GM12865 (cell line): ENCODE results near the gene CCL16.
"Not testable (repeated sequence)": the region's sequence is repeated elsewhere in the genome, so short reads cannot be mapped to it uniquely, and the experiment has no call there.

Experiments
- DNase-seq: peaks from one replicate; pipeline ENCODE4 v3.0.0; 2010; ENCODE audit warnings: low read depth
- H3K4me3 ChIP-seq: 2 replicates; pipeline ENCODE4 v1.5.1; 2011; ENCODE audit warnings: mild to moderate bottlenecking, low read depth, low read length, control low read depth
- TF ChIP-seq, protein P1 (sequence below): IDR thresholded peaks from 2 replicates; pipeline ENCODE4 v1.5.1; 2011; ENCODE audit warnings: low read length, control low read depth, low read depth, inconsistent platforms; ENCODE audit not compliant: insufficient read depth; ENCODE audit errors: missing control alignments

The CCL16 gene

DNA sequence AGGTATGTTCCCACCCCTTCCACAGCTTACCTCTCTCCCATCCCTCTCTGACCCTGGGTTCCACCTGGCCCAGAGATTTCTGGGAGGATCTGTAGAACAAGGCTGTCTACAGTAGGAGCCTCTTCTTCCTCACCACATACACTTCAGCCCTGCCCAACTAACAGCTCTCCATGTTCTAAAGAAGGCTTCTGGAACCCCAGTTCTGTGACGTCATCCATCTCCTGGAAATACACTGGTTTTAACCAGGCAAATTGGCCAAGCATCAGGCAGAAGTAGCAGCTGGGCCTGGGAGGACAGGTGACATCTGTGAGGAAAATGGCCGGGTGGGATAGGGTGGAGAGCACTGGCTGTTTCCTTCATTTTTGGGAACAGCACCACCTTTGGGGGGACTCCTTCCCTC, 37.8 kb downstream of the CCL16 start, which contains the start of gene LYZL6:
Gene LYZL6 (minus strand): TSS at position 177 of the 400 bp plus-strand sequence. CDS start 4,357 bp downstream, outside the sequence.
- TF ChIP-seq, protein P1, sequence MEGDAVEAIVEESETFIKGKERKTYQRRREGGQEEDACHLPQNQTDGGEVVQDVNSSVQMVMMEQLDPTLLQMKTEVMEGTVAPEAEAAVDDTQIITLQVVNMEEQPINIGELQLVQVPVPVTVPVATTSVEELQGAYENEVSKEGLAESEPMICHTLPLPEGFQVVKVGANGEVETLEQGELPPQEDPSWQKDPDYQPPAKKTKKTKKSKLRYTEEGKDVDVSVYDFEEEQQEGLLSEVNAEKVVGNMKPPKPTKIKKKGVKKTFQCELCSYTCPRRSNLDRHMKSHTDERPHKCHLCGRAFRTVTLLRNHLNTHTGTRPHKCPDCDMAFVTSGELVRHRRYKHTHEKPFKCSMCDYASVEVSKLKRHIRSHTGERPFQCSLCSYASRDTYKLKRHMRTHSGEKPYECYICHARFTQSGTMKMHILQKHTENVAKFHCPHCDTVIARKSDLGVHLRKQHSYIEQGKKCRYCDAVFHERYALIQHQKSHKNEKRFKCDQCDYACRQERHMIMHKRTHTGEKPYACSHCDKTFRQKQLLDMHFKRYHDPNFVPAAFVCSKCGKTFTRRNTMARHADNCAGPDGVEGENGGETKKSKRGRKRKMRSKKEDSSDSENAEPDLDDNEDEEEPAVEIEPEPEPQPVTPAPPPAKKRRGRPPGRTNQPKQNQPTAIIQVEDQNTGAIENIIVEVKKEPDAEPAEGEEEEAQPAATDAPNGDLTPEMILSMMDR = no peak

DNA sequence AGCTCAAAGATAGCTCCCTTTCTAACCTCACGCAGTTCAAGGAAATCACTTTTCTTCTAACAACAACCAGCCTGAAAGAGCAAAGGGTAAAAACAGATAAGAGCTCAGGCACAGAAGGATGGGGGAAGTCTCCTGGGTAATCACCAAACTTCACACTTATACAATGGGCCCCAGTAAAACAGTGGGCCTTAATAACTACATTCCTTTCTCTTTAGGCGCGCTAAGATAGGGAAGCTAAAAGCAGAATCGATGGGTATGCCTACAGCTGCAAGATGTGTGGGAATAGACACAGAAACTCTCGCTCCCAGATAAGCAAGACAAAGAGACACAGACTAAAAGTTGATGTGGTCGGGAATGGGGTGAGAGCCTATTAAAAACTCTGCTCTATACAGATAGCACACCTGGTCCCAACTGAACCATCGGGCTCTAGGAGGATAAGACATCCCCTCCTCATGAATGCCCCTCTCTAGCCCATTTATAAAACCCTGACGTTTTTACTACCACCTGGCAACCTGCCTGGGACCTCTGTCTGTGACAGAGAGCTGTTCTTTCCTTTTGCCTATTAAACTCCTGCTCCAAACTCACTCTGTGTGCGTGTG, 38.6 kb downstream of the CCL16 start:
- no peak for DNase-seq
- TF ChIP-seq, protein P1 = no peak
- H3K4me3 ChIP-seq = no peak overlapping the region

More for the DNA sequence above, 37.8 kb downstream of the CCL16 start, which contains the start of gene LYZL6:
- no peak for DNase-seq
- no peak within 1 kb of the TSS for H3K4me3 ChIP-seq

DNA sequence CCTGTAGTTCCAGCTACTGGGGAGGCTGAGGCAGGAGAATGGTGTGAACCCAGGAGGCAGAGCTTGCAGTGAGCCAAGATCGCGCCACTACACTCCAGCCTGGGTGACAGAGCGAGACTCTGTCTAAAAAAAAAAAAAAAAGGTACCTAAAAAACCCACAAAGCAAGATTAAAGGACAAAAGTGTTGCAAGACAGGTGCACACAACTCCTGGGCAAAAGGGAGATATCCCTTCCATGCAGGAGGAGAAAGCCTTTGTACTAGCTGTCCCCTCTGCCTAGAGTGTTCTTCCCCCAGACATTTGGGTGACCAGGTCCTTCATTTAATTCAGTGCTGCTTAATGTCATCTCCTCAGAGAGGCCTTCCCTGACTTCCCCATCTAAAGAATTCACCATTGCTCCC, 42.8 kb downstream of the CCL16 start:
- not testable (repeated sequence) for DNase-seq, H3K4me3 ChIP-seq

DNA sequence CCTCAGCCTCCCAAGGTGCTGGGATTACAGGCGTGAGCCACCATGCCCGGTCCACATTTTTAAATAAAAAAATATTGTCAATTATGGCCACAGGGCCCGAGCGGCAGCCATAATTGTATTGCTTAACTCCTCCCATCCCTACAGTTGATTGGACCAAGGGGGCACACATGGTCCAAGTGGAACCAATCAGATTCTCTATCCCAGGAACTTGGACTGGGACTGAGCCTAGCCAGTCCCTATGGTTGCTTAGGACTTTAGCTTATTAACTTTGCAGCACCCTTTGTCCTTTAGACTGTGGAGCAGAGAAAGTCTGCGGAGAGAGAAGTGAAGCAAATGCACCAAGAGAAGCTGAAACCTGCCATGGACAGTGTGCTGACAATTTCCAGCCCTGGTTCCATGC, 45.2 kb downstream of the CCL16 start:
- TF ChIP-seq, protein P1 = no peak
- no peak overlapping the region for H3K4me3 ChIP-seq
- no peak for DNase-seq

DNA sequence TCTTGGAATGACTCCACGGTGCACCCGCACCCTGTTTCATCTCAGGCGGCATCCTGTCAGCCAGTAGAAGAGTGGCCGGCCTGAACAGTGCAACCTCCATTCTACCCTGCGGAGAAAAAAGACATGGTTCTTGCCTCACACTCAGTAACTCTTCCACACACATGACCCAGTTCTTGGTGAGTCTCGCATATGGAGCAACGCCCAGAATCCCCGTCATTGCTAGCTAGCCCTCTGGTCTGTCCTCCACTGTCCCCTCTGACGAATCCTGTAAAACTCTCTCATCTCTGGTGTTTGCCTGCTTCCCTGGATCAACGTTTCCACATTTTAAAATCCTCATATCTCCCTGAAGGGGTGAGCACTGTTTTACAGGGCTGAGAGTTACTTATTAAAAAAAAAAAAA, 46.5 kb downstream of the CCL16 start:
- TF ChIP-seq, protein P1 = no peak
- DNase-seq = no peak
- no peak overlapping the region for H3K4me3 ChIP-seq

DNA sequence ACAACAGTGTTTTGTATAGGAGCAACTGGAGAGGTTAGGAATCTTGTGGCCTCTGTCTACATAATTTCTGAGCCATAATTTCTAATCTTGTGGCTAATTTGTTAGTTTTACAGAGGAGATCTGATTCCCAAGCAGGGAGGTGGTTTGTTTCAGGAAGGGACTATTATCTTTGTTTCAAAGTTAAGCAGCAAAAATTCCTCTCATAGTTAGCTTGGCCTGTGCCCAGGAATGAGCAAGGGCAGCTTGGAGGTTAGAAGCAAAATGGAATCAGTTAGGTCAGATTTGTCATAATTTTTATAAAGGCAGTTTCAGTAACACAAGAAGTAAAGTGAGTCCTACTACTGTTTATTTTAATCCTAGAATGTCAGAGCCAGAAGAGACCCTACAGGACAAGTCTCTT, 48.7 kb downstream of the CCL16 start:
- no peak for DNase-seq
- no peak overlapping the region for H3K4me3 ChIP-seq
- TF ChIP-seq, protein P1 = no peak

DNA sequence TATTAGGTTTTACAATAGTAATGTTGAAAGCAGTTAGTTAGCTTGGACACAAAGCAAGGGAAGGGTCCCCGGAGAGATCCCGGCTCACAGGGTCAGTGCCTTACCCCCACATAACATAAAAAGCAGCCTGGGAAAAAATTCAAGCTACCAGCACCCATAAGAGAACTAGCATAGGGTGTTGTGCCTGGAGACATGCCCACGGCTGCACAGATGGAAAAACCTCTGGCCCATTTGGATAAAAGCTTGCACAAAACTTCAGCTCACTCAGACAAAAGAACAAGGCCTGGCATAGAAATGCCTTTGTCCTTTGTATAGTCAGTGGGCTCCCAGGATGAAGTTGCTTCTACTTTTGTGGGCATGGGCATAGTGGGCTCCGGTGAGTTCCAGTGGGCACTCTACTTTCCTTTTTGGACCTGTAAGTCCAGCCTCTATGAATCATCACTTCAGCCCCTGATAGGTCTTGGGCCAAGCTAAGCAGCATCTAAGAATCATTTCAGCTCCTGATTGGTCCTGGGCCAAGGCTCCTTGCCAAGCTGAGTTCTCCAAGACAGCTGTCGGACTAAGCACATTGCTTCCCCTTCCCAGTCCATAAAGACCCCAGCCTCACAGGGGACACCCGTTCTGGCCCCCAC, 49.4 kb downstream of the CCL16 start:
- H3K4me3 ChIP-seq = no peak overlapping the region
- no peak for DNase-seq
- TF ChIP-seq, protein P1 = no peak
